ENCODE data around the gene SLC6A15. TPM values are rescaled to one million over a fixed set of nuclear protein-coding genes. Genes with fewer than 3 reads are reported as not detected.

SLC6A15 gene
- total and polyA plus RNA-seq, 12 donors = not detected

DNA sequence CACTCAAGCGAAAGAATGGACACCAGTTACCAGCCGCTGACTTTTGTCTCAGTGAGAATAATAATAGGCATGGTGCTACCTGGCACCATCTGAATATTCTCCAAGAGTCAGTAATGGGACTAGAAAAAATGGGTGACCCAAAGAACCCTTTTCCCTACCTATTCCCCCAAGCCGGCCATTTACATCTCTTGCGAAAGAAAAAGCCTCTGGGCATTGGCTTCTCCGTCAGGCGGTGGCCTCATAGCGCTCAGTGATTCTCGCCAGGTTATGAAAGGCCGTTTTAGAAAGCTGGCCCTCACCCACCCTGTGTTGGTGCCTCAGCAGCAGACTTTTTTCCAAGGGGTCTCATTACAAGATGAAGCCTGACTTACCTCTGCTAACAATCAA lies 523 bp upstream of the SLC6A15 start:
- Histone ChIP-seq H3K4me1 (peaks cover 0 to 23% (median 9%) of the 10 kb centered on the region in 9 donors), H3K27ac (no peak overlapping the region), H3K36me3 (no peaks in the 10 kb centered on the region), H3K4me3 (peak overlapping the region in 5 of 10 donors; percentile 15 to 42 (median 30)), H3K9me3 (no peaks in the 10 kb centered on the region), H3K27me3 (peaks cover 0 to 71% (median 58%) of the 10 kb centered on the region in 7 donors)
- DNase-seq (no peak), ATAC-seq (no peak)
- intact Hi-C loops (cut with DNase I) = no loop called here
- 4 to 7% methylated on average over 9 of the region's 9 CpGs for WGBS, 2 donors
- no peak for TF ChIP-seq CTCF (IDR thresholded peaks at IDR 0.05)

DNA sequence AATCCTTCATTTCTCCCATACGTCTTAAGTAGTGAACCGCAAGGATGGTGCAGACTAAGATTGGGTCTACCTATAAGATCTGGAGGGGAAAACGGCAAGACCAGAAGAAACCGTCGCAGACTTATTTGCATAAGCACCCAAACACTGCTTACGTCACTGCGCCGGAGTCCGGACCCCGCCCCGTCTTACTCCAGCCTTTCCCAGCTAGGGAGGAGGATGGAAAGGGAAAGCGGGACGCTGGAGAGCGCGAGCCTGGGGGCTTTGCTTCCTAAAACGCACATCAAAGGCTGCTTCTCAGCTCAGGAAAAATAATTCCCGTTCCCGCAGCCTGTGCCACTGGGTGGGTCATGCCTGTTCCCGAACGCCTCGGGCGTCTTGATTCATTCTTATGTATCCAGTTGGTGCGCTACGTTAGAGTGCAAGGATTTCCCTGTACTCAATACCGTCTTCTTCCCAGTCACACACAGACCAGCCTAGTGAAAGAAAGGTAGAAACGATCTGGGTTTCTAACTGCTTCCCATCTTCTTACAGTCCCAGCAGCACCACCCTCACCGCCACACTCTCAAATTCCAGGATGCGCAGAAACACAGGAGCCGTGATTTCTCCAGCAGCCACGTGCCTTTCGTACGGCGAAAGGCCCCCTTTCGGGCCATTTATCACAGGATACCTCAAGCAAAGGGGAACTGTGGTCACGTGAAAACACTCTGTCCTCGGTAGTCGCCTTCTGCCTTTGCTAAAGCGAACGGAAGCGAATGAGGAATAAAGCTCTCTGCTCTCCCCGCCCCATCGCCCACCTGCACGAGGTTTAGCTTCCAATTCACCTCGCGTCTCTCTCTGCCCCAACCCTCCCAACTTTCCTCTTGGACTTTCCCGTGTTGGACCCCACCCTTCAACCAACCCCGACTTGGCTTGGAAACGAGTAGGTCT lies 1.1 kb downstream of the SLC6A15 start:
- intact Hi-C loops (cut with DNase I) = no loop called here
- no peak for DNase-seq
- H3K27me3 ChIP-seq = peaks cover 0 to 78% (median 58%) of the 10 kb centered on the region in 7 donors
- H3K4me1 ChIP-seq = peaks cover 0 to 23% (median 9%) of the 10 kb centered on the region in 9 donors
- peak overlapping the region in 9 of 10 donors; percentile 17 to 45 (median 35) for H3K4me3 ChIP-seq
- H3K27ac ChIP-seq = no peak overlapping the region
- 1% methylated on average over 48 of the region's 48 CpGs for WGBS, 2 donors
- peak in 1 of 8 donors; percentile 61 for ATAC-seq
- H3K9me3 ChIP-seq = peaks cover 0 to 4% (median 0%) of the 10 kb centered on the region in 11 donors
- no peak for TF ChIP-seq CTCF (IDR thresholded peaks at IDR 0.05)
- H3K36me3 ChIP-seq = no peaks in the 10 kb centered on the region

DNA sequence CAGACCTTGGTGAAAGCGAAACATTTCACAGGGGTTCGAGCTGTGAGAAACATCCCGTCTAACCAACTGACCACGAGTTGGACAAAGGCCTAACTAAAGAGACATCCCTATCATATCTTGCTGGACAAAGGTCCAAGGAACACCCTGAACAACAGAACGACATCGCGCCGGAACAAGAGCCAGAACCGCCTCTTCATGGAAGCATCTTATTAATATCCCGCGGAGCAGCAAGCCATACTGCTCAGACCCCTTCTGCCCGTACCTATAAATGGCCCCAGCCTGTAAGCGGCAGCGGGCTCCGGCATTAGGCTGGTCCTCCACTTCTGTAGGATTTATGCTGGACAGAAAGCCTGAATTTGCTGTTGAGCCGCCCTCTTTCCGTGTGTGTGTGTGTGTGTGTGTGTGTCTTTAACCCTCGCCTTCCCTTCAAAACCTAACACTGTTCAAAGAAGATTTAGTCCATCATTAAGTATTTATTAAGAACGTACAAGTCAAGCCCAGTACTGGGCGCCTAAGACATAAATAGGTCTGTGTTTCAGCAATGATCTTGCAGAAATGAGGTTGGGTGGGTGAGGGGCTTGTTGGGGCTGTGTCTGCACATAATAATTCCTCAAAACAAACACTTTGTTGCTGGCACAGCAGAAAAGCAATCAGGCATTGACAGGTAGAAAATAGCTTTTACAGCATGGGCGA lies 1.9 kb downstream of the SLC6A15 start:
- no peak for DNase-seq
- no peak for TF ChIP-seq CTCF (IDR thresholded peaks at IDR 0.05)
- intact Hi-C loops (cut with DNase I) = no loop called here
- Histone ChIP-seq H3K9me3 (peaks cover 0 to 4% (median 0%) of the 10 kb centered on the region in 11 donors), H3K36me3 (no peaks in the 10 kb centered on the region), H3K4me1 (peaks cover 0 to 23% (median 9%) of the 10 kb centered on the region in 9 donors), H3K27me3 (peaks cover 0 to 79% (median 56%) of the 10 kb centered on the region in 7 donors), H3K27ac (no peak overlapping the region), H3K4me3 (peak overlapping the region in 8 of 10 donors; percentile 25 to 45 (median 38))
- WGBS, 2 donors = 8% methylated on average over 21 of the region's 21 CpGs
- no peak for ATAC-seq

- H3K9me3 ChIP-seq = peaks cover 0 to 4% (median 0%) of the 10 kb centered on the region in 11 donors
- ATAC-seq (no peak), DNase-seq (no peak)
- H3K36me3 ChIP-seq = no peaks in the 10 kb centered on the region
- intact Hi-C loops (cut with DNase I) = no loop called here
- no peak for TF ChIP-seq CTCF (IDR thresholded peaks at IDR 0.05)
- 20 to 22% methylated on average over 2 of the region's 2 CpGs for WGBS, 2 donors
- no peak overlapping the region for H3K27ac ChIP-seq
- no peaks in the 10 kb centered on the region for H3K4me1 ChIP-seq
- H3K4me3 ChIP-seq = no peak overlapping the region
- peaks cover 0 to 26% (median under 1%) of the 10 kb centered on the region in 7 donors for H3K27me3 ChIP-seq
These were observed 8.5 kb downstream of the SLC6A15 start for GRCh38 chr12:84904051-84904450.
